Measurements from ENCODE around the gene PCYT1A.
"Not testable (repeated sequence)": the region's sequence is repeated elsewhere in the genome, so short reads cannot be mapped to it uniquely, and the experiment has no call there.

PCYT1A gene

DNA sequence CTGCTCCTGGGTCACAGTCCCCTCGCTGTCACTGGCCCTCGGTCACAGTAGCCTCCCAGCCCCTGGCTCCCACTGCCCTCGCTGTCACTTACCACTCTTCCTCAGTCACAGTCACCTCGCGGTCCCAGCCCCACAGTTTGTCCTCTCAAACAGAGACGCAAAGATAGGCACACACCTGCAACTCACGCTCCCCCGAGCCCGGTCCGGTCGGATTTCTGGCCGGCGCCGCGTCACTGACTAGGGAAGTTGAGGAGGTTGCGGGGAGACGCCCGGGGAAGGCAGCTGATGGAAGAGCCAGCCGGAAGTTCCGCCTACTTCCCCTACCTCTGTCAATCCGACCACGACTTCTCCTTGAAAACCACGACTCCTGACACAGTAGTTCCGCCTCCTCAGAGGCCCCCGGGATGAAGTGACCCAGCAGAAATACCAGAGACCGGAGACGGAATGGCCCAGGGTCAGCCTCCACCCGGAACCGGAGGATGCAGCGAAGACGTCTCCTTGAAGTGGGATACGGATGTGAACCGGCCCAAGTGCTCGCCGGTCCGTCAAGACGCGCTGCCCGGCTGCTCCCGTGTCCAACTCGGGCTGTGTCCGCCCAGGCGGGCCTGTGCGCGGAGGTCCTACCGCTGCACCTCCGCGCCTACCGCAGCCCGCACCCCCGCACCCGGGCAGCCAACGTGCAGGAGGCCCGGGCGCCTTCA is at the start of gene PCYT1A:
Gene PCYT1A, minus strand, starts transcription at position 287 of the 701 bp plus-strand sequence. CDS start 17,195 bp downstream, outside the sequence.
- FAIRE-seq (peak; percentile 94), DNase-seq (ENCODE audit: extremely low spot score, insufficient read length, low read depth) (peak; percentile 76)

DNA sequence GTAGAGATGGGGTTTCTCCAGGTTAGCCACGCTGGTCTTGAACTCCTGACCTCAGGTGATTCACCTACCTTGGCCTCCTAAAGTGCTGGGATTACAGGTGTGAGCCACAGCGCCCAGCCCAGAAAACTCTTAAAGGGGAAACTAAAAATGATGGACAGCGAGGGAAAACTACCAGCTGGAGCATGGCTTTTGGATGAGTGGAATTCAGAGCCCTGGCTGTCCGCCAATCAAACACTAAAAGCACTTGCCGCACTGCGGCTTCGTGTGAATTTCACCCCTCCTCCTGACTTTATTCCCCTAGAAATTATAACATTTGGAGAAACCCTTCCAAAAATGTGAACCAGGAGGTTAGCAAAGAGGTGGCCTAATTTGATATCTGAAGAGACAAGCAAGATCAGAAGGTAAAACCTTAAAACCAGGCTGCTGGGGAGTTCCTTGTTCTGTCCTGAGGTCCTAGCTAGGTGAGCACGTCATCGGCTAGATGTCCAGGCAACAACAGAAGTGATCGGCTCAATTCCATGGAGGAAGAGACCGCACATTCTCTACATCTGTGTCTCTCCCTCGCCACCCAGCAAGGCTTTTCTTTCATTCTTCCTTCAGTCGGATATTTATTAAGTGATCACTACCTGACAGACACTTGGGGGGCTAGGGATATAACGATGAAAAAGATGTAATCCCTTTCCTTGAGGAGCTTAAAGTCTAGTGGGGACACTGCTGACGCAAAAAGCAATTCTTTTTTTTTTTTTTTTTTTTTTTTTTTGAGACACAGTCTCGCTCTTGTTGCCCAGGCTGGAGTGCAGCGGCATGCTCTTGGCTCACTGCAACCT is 49.0 kb upstream of the PCYT1A start:
- FAIRE-seq (no peak), DNase-seq (ENCODE audit: extremely low spot score, insufficient read length, low read depth) (no peak)

- no peak for DNase-seq (ENCODE audit: extremely low spot score, insufficient read length, low read depth)
- no peak for FAIRE-seq
These were observed 48.0 kb upstream of the PCYT1A start for GRCh38 chr3:196335503-196335948.

DNA sequence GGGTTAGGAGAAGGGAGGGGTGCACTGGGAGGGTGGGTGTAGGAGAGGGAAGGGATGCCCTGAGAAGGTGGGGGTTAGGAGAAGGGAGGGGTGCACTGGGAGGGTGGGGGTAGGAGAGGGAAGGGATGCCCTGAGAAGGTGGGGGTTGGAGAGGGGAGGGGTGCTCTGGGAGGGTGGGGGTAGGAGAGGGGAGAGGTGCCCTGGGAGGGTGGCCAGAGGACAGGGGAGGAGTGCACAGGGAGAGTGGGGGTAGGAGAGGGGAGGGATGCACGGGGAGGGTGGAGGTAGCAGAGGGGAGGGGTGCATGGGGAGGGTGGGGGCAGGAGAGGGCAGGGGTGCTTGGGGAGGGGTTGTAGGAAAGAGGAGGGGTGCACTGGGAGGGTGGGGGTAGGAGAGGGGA is 47.5 kb upstream of the PCYT1A start:
- DNase-seq (ENCODE audit: extremely low spot score, insufficient read length, low read depth) (no peak), FAIRE-seq (no peak)

DNA sequence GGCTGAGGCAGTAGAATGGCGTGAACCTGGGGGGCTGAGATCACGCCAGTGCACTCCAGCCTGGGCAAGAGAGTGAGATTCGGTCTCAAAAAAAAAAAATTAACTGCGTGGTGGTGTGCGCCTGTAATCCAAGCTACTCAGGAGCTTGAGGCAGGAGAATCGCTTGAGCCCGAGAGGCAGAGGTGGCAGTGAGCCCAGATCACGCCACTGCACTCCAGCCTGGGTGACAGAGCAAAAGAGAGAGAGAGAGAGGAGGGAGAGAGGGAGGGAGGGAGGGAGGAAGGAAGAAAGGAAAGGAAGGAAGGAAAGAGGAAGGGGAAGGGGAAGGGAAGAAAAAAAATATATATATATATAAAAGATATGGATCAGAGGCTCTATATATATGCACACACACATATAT is 44.6 kb upstream of the PCYT1A start:
- DNase-seq (ENCODE audit: extremely low spot score, insufficient read length, low read depth) = no peak
- no peak for FAIRE-seq

DNA sequence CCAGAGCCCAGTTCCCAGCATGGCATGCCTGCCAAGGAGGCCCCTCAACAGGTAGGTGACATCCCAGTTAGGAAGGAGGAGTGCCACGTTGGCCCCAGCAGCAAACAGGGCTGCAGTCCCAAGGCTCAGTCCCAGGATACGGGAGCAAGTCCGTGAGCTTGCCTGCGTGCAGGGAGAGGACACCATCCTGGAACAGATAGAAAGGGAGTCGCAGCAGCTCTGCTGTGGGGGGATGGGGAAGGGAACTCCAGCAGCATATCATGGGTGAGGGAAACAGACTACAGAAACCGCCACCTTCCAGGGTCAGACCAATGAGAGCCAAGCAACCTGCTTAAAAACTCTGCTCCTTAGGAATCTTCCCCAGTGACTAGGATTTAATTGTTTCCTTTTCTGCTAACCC is 39.9 kb upstream of the PCYT1A start:
- FAIRE-seq (no peak), DNase-seq (ENCODE audit: extremely low spot score, insufficient read length, low read depth) (no peak)

GRCh38 chr3:196326936-196327335 is 39.4 kb upstream of the PCYT1A start:
- DNase-seq (ENCODE audit: extremely low spot score, insufficient read length, low read depth) = no peak
- no peak for FAIRE-seq

DNA sequence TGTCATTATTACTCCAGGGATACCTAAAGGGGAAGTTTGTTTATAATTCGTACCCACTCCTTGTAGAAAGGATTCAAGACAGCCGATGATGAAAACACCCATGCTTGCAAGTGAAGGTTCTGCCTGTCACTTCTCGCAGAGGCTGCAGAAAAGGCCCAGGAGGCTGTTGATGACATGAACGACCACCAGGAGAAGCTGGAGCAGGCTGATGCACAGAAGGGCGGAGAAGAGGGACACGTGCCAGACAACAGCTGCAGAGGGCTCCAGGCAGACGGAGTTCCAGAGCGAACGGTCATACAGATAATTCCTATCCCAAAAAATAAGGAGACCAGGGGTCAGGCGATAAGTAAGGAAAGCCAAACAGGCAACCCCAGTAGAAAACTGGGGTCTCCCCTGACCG is 36.2 kb upstream of the PCYT1A start:
- FAIRE-seq (no peak), DNase-seq (ENCODE audit: extremely low spot score, insufficient read length, low read depth) (no peak)

DNA sequence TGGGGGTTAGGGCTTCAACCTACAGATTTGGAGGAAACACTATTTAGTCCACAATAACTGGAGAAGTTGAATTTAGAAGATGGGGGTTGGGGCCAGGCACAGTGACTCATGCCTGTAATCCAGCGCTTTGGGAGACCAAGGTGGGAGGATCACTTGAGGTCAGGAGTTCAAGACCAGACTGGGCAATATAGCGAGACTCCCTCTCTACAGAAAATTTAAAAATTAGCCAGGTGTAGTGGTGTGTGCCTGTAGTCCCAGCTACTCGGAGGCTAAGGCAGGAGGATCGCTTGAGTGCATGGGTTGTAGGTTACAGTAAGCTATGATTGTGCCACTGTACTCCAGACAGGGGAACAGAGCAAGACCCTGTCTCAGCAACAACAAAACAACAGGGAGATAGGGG is 35.5 kb upstream of the PCYT1A start:
- FAIRE-seq = no peak
- DNase-seq (ENCODE audit: extremely low spot score, insufficient read length, low read depth) = no peak

DNA sequence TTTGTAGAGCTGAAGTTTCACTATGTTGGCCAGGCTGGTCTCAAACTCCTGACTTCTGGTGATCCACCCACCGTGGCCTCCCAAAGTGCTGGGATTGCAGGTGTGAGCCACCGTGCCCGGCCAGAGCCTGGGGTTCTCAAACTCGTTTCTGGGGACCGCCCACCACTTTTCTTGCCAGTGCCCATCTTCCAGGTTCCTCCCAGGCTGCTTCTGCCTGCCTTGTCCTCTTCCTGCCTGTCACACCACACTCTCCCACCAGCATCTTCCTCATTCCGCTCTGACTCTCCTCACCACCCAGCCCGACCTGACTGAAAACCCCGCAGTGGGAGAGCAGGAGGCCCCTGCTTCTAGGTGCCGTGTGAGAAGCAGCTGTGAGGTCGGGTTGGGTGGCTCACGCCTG is 33.6 kb upstream of the PCYT1A start:
- DNase-seq (ENCODE audit: extremely low spot score, insufficient read length, low read depth) (no peak), FAIRE-seq (no peak)

DNA sequence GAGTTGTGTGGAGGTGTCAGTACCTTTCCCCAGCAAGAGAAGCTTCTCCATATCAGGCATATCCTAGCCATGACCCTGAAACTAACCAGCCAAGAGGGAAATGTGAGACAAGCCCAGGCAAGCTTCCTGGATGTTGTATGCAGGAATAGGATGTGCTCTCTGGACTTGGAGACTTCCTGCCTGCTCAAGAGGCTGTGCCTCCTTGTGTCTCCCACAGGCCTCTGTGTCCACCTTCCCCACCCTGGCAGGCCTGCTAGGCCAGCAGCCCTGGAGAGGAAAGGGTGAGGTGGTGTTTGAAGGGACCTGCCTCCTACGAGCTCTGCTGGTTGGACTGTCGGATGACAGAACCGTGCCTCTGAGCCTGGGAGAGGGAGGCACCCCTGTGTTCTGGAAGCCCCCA is 32.6 kb upstream of the PCYT1A start:
- FAIRE-seq (no peak), DNase-seq (ENCODE audit: extremely low spot score, insufficient read length, low read depth) (no peak)

DNA sequence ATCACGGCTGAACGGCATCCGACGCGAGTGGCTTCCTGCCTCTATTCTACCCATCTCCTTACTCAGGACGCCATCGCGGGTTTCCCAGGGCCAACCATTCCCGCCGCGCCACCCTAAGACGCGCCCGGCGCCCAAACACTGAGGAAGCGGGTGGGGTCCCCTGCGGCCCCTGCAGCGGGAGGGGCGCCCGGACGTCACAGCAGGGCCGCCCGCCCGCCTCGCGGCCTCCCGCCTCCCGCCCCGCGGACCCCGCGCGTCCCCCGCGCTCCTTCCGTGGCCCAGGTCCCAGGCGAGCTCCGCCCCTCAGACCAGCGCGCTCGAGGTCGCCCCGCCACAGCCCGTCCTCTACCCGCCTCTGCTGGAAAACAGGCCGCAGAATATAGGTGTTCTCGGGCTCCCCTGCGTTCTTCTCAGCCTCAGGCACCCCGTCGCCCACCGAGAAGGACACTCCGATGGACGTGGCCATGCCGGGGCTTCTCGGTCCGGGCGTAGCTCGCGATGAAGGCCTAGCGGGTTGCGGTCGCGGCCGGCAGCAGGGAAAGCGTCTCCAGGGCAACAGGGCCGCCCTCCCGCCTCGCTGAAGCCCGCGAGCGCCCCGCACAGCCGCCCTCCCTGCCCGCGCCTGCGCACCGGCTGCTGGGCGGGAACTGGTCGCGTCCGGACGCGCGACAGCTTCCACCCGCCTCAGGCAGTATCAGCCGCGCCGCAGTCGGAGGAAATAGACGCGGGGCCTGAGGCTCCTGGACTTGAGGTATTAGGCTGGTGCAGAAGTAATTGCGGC is 30.4 kb upstream of the PCYT1A start, which contains the start of gene DYNLT2B:
Gene DYNLT2B, minus strand, starts transcription at position 554 of the 781 bp plus-strand sequence. Its CDS starts 88 bp downstream, at position 466.
- peak; percentile 56 for FAIRE-seq
- peak; percentile 98 for DNase-seq (ENCODE audit: extremely low spot score, insufficient read length, low read depth)

- not testable (repeated sequence) for DNase-seq (ENCODE audit: extremely low spot score, insufficient read length, low read depth); FAIRE-seq
These were observed 29.5 kb upstream of the PCYT1A start for GRCh38 chr3:196316799-196317686.

DNA sequence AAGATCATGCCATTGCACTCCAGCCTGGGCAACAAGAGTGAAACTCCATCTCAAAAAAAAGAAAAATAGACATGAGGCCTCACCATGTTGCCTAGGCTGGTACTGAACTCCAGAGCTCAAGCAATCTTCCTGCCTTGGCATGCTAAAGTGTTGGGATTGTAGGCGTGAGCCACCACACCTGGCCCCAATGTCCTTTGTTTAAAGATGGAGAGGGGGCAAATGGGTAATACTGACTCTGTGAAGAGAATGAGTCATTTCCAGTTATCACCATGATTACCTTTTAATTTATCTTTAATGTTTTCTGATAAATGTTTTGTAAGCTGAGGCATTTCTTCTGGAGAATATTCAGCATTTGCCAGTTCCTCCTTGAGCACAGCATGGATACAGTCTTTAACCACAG is 28.3 kb upstream of the PCYT1A start:
- DNase-seq (ENCODE audit: extremely low spot score, insufficient read length, low read depth) (no peak), FAIRE-seq (no peak)

GRCh38 chr3:196314597-196314996 is 27.1 kb upstream of the PCYT1A start:
- DNase-seq (ENCODE audit: extremely low spot score, insufficient read length, low read depth) (no peak), FAIRE-seq (no peak)

- DNase-seq (ENCODE audit: extremely low spot score, insufficient read length, low read depth); FAIRE-seq: not testable (repeated sequence)
These were observed 26.6 kb upstream of the PCYT1A start for GRCh38 chr3:196314086-196314485.

- FAIRE-seq; DNase-seq (ENCODE audit: extremely low spot score, insufficient read length, low read depth): not testable (repeated sequence)
These were observed 15.4 kb upstream of the PCYT1A start for GRCh38 chr3:196302960-196303359.

GRCh38 chr3:196302551-196302950 is 15.0 kb upstream of the PCYT1A start:
- DNase-seq (ENCODE audit: extremely low spot score, insufficient read length, low read depth); FAIRE-seq: not testable (repeated sequence)

GRCh38 chr3:196298521-196298920 is 11.0 kb upstream of the PCYT1A start:
- no peak for DNase-seq (ENCODE audit: extremely low spot score, insufficient read length, low read depth)
- FAIRE-seq = no peak

All from GM18507 (cell line).